ENCODE data around the gene DBX1.
"Not testable (repeated sequence)": the region's sequence is repeated elsewhere in the genome, so short reads cannot be mapped to it uniquely, and the experiment has no call there.

DBX1 gene, protein sequence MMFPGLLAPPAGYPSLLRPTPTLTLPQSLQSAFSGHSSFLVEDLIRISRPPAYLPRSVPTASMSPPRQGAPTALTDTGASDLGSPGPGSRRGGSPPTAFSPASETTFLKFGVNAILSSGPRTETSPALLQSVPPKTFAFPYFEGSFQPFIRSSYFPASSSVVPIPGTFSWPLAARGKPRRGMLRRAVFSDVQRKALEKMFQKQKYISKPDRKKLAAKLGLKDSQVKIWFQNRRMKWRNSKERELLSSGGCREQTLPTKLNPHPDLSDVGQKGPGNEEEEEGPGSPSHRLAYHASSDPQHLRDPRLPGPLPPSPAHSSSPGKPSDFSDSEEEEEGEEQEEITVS

DNA sequence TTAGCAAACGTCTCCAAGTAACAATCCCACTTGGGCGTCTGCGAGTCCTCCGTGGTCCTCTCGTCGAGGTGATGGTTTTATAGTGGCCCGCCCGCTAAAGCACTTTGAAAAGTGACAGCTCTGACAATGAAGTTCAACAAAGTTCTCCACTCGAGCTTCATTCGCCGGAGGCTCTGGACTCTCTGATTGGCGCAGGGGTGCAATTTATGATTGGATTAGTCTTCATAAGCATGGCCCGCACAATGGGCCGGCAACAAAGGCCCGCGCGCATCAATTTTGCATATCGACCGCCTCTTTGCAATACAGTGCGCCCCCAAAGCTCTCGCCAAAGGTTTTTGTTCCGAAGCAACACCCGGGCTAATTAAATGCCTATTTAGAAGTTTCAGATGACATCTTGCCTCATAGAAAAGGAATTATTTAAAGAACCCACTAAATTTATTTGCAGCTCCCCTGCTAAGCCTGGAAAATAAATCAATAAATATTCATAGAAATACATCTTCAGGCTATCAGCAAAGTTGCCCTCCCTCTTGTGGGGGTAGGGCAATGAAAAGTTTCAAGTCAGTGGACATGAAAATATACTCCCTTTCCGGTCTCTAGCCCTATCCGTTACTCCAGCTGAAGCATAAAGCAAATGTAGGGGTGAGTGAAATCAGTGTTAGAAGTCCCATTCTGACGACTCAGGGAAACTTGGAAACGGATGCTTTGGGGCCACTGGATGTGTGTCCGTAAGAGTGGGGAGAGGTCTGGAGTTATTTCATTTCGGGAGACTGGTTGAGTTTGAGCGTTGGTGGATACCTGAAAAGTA, at the start of gene DBX1:
DBX1 (minus strand) TSS at position 51 of the 805 bp plus-strand sequence. CDS start 151 bp downstream, outside the sequence.
- no peak for DNase-seq

DNA sequence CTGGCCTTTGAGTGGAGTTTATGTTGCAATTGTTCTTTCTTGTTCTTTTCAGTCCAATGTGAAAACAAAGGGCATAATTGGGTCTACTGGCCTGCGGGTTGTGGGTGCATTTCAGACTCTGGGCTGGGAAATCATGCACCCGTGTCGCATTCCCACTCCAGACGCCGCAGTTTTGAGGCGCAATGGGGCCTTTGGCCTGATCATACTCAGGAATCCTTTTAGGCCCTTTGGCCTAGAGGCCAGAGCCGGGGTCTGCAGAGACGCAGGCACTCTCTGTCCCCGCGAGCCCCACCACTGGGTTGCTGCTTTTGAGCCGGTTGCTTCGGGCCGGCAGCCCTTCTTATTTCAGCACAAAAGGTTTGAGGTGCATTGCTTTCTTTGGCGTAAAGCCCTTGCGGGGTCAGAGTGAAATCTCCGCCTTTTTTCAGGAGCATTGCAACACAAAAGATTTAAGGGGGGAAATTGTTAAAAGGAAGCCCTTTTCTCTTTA, 48.4 kb upstream of the DBX1 start:
- no peak for DNase-seq

DNA sequence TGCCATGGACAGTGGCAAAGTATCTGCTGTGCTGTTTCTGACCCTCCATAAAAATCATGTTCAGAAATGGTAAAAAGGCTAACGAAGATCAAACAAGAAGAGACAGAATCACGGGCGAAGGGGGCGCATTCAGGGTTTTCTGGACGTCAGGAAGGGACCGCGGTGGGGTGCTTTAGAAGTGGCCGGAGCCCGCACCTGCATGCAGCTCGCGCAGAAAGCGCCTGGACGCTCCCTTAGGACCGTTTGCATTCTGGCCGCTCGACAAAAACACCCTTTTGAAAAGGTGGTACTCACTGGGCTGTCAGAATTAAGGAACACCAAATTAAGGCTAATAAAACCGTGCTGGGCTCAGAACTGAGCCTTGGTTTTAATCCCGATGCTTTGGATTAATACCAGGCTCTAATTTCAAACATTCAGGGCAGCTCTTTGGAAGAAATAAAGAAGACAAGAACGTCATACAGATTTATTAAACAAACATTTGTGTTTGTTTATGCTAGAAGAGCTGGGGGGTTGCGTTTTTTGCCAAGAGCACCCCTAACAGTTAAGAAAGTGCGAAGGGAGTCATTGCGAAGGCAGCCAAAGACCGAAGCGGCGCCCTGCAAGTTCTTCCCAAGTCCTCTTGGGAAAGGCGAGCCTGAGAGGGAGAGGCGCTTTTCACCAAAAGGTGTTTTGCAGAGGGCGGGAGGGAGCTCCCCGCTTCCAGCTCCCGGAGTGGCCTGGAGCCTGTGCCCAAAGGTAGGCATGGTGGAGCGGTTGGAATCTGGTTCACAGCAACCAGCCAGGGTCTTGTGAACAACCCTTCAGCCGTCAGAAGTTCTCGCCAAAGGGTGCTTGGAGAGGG, 47.7 kb upstream of the DBX1 start:
- no peak for DNase-seq

DNA sequence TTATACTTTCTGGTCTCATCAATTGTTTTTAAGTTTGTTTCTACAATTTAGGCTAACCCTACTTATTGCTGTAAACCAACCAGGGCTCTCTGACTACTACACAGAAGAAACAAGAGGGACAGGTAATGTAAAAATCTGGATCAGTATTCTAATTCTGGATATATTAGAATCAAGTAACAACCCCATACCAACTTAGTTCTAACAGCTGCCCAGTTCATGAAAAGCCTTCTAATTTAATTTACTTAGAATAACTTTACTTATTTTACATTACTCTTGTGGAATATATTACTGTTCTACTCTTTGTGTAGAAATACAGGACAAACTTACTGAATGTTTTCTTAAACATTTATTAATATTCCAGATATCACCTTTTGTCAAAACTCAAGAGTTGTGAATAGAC, 45.5 kb upstream of the DBX1 start:
- no peak for DNase-seq

DNA sequence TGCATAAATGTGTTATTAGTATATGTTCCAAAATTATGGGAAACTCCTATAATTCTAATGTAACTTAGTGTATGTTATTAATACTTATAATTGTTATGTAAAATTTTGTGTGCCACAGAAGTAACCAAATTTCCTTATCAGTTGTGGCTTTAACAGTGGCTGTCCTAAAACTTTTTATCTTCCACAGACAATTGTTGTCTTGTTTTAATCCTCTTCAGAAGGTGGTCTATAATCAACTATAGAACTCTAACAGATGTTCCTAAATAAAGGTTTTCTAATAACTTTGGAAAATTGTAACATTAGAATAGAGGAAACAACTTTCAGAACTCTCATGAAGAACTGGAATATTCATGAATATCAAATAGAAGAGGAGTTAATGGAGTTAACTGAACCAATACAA, 44.4 kb upstream of the DBX1 start:
- no peak for DNase-seq

DNA sequence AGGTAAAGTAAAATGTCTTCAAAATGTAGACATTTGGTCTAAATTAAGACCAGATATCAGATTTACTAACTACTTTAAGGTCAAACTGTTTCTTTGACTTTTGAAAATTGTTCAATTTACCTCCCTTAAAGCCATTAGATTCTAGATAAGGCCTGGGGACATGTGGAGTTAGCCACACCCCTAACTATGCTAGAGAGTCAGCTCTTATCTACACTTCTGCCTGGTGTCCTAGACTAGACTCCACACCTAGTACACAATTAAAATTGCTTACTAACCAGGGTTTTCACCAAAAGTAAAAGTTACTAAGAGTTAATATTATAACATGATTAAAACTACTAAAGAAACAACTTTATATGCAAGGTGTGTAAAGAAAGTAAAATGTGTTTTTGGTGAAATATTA, 43.6 kb upstream of the DBX1 start:
- DNase-seq: no peak

DNA sequence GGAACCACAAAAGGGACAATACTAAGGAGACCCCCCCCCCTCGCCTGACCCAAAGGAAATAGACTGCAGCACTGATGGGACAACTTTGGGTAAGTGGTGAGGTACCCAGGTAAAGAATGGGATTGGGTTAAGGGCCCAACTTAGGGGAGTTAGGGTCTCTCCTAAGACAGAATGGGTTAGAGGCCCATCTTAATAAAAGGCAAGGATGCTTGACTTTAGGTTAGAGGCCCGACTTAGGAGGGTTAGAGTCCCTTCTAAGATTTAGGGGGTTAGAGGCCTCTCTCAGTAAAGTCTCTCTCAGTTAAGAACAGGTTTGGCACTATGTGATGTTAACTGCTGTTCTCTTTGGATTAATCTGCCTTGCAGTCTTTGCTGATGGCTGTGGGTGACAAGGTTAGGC, 41.0 kb upstream of the DBX1 start:
- DNase-seq: no peak

DNA sequence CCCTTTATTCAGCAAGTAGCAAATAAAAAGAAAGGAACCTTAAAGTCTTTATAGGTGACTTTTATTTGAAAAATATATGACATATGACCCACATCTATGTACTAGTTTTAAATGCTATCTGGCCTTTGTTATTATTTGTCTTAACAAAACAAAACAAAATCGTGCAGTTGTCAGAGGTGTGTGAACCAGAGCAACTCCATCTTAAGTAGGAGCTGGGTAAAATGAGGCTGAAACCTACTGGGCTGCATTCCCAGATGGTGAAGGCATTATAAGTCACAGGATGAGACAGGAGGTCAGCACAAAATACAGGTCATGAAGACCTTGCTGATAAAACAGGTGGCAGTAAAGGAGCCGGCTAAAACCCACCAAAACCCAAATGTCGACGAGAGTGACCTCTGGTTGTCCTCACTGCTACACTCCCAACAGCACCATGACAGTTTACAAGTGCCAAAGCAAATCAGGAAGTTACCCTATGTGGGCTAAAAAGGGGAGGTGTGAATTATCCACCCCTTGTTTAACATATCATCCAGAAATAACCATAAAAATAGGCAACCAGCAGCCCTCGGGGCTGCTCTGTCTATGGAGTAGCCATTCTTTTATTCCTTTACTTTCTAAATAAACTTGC, 40.2 kb upstream of the DBX1 start:
- DNase-seq: not testable (repeated sequence)

DNA sequence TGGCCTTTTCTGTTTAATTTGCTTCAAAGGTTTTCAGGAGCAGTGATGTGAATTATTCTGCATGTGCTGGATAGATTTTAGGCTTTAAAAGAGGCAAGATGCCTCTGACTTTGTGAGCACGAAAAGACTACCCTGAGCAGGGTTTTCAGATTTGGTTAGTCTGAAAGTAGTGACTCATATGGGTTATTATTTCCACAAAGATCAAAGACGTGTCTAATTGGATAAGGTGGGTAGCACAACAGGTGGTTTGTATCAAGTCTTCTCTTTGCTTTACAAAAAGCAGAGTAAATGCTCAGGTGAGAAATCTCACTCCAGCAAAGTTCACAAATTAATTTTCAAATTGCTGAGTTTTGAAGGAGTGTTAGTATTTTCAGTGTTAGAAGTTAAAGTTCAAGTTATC, 37.6 kb upstream of the DBX1 start:
- DNase-seq: no peak

DNA sequence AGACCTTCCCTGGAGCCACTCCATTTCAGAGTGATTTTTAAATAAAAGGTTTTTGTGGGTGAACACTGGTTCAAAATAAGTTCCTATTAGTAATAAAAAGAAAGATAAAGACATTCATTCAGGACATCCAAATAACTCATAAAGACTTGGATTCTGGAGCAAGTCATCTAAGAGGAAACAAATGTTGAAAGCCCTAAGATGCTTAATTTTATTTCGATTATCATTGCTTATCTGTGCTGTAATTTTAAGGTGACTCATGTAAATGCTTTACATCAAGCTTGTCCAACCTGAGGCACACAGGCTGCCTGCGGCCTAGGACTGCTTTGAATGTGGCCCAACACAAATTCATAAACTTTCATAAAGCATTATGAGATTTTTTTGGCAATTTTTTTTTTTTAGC, 34.2 kb upstream of the DBX1 start:
- no peak for DNase-seq

DNA sequence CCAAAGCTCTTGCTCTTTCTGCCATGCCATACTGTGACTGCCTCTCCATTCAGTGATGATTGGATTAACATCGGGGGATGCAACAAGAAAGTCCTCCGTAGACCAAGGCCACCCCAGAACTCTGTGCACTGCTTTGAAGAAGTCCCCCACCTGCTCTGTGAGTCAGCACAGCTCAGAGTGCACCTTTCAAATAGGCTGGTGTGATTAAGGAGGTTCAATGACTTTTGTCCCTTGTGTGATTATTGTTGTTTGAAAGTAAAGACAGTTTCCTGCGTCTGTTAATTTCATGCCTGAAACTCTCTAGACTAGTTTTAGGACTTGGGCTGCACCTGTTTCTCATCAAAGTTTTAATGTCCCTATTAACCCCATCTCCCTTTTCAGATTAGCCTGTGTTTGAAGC, 33.0 kb upstream of the DBX1 start:
- DNase-seq: no peak

DNA sequence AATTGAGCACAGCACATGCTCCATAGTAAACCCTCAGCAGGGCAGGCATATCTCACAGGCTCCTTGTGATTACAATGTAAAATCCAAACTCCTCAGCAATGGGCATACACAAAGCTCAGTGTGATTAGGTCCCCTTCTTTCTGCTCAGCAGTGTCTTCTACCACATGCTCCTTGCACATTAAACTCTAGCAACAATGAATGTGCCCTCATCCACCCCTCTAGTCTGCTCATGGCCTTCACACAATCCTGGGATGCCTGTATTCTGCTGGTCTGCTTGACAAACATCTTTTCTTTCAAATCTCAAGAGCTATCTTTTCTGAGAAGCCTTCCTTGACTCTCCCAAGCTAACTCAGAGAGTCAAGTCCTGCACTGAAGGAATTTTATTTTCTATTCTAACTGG, 32.4 kb upstream of the DBX1 start:
- no peak for DNase-seq

DNA sequence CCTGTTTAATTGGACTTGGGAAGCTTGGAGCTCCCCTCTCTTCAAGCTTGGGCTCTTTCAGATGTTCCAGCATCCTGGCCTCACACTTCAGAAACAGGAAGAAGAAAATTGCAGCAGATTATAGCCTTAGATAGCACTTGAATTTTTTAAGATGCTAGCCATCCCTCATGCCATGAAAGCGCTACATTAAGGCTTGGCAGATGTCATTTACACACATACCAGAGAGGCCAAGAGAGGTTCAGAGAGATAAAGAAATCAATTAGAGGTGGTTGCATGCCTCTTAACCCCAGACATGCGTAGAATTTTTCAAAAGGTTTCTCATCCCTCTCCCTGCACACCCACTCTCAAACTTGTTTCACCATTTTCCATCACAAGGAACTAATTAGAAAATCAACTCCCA, 31.9 kb upstream of the DBX1 start:
- DNase-seq: no peak

DNA sequence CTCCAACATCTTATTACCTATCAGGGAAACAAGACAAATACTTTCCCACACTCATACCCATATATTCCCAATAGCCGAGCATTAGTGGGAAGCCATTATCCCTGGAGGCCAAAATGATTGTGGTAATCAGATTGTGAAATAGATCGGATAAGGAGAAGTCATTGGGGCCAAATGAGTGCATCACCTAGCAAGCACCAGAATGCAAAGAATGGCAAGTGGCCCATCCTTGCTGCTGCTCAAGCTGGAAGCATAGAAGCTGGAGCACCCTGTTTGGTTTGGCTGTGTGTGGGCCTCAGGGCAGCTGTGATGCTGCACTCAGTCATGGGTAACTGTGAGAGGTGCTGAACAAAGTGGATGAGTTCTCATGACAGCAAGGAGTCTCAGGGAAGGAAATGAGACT, 18.7 kb upstream of the DBX1 start:
- no peak for DNase-seq

DNA sequence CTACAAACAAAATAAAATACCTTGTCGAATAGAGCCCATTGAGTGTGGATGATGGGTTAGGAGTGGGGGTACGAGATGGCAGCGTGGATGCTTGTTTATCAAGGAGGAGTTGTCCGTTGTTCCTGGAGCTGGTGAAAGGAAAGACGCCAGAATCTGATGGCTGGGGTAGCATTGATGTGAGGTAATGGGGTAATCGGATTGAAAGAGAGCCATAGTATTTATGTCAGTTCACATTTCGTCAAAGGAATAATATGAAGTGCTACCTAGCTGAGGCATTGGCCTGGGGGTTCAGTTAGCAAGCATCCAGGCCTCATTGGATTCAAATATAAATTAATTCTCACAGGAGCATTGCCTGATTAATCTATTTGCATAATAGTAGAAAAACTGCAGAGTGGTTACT, 16.9 kb upstream of the DBX1 start:
- DNase-seq: no peak

DNA sequence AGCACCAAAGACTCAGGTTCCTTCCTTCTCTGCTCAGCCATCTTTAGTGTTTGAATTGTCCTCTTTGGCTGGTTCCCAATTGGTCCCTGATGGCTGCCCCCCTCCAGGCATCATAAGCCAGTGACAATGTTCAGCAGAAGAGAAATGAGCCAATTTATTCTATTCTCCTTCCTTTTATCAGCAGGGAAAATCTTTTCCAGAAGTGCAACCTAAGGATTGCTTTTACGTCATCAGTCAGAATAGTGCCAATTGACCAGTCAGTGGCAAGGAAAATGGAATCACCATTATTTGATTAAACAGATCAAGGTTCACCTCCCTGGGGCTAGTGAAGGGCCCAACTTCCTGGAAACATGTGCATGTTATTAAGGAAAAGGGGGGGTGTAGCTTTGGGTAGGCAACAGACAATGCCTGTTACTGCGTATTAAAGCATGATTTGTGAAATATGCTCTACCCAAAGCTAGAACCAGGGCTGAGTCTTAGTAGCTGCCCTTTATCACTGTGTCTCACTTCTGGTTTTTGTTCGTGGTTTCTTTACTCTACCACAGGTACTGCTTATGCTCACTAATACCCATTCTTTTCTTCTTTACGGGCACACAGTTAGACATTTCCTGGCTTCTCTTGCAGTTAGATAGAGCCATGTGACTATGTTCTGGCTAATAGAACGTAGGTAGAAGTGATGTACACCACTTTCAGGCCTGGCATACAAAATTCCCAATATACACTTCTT, 12.6 kb upstream of the DBX1 start:
- no peak for DNase-seq

DNA sequence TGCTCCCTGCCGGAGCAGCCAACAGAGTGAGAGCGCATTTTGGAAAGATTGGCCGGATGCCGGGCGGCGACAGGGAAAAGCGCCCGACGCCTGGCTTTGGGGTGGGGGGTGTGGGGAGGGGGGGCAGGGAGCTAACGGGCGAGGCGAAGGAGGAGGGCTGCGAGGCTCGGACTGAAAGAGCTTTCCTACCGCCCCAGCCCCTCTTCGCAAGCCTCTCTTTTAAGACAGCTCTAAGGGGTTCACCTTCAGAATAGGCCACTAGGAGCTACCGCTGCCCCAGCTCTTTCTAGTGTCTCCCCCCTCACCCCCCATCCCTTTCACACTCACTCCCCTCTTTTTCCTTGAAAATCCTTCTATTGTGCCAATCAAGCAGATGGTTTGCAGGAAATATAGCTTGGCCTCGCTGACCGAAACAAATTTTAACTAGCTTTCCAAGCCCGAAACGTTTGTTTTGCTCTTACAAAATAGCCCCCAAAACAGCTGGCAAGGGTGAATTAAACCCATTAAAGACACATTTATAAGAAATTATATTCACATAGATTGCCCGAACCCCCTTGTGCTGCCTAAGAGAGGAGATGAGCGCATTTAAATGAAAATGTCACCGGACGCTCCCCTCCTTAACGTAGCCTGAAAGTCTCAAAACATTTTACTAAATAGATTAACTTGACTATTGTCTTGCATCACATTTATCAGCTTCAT, 3.7 kb upstream of the DBX1 start:
- DNase-seq: no peak

DNA sequence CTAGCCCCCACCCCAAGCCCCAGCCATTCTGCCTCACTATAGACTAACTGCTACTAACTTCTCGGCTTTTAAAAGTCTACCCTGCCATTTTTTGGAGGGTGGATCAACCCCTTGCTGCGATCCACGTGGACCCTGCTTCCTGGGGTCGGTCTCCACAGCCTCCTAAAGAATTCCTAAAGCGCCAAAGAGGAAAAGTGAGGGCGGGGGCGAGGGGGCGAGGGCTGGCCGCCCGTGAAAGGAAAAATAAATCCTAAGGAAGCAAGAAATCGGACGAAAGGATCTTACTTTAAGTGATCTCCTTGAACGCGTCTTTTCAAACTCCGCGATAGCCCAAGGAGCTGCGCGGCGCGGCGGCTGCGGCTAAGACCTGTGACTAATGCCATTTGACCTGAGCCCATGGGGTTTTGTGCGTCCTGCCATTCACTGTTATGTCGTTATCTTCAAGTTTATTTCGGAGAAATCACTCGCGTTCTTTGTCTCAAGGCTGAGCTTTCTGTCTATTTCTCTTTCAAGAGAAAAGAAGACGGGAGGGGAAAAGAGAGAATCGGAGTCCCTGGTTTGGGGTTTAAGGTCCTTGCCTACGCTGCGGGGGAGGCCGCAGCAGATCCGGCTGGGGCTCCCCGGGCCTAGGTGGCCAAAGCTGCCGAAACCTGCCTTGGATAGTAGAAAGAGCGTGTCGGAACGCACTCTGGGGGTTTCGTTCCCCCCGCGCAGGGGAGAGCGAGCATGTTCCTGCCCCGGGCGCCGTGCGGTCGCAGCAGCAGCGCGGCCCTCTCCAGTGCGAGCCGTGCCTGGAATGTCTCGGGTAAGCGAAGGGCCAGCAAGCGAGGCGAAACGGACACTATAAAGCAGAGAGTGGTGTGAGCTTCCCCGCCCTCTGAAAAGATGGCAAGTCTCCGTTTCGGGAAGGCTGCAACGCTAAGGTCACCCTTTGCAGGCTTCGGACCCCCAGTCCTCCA, 2.8 kb upstream of the DBX1 start:
- DNase-seq: peak; percentile 25

DNA sequence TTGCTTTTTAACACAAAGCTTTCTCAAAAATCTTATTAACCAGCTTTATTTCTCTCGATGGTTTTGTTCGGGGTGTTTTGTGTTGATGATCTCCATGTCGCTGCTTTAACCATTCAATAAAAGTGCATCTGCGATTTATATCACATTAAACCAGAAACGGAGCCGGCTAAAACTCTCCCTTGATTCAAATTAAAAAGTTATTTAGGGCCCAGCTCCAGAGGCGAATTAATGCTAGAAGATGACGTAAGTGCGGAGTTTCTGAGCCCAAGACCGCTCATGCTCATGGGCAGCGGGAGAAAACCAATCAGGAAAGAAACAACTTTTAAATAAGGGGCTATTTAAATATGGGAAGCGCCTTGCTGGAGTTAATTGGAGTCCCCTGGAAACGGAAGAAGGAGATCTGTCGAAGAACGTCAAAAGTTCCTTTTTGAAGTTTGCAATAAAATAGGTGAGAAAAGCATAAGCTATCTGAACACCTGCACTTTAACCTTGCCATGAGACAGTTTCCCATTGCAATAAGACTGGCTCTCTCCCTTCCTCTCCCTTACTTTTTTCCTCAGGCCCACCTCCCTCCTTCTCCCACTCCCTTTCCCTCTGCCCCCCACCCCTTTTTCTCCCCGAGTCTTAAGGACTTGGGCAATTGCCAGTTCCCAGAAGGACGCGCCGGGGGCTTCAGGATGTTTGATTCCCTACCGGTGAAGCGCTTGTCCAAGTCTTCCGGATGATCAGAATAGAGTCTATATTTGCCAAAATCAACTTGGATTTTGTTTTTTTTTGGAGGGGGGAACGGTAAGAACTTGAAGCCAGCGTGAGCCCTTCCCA, 1.9 kb upstream of the DBX1 start:
- DNase-seq: no peak
